ENCODE data around the gene SMC1B.

GRCh38 chr22:45442116-45442515 is 28.7 kb upstream of the SMC1B start:
- TF ChIP-seq POLR2AphosphoS5 (IDR thresholded peaks at IDR 0.05; ENCODE audit: low read depth, low read length) (no peak), POLR2A (IDR thresholded peaks at IDR 0.05; ENCODE audit: low read depth, low read length) (no peak)

All from GM12892 (cell line).